ENCODE data around the gene MYOF.

DNA sequence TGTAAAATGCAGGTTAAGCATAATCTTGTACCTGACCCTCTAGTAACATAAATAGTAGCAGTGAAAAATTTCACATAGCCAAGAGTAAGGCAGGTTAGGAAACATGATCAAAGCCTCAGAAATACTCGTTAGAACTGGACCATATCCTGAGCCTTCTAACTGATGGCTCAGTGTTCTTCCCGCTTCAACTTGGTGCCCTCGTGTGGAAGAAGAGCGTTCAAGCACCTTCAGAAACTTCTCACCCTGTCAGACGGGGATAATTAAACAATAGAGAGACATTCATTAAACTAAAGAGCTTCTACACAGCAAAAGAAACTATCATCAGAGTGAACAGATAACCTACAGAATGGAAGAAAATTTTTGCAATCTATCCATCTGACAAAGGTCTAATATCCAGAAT lies 124.5 kb downstream of the MYOF start:
- TF ChIP-seq, protein P1, sequence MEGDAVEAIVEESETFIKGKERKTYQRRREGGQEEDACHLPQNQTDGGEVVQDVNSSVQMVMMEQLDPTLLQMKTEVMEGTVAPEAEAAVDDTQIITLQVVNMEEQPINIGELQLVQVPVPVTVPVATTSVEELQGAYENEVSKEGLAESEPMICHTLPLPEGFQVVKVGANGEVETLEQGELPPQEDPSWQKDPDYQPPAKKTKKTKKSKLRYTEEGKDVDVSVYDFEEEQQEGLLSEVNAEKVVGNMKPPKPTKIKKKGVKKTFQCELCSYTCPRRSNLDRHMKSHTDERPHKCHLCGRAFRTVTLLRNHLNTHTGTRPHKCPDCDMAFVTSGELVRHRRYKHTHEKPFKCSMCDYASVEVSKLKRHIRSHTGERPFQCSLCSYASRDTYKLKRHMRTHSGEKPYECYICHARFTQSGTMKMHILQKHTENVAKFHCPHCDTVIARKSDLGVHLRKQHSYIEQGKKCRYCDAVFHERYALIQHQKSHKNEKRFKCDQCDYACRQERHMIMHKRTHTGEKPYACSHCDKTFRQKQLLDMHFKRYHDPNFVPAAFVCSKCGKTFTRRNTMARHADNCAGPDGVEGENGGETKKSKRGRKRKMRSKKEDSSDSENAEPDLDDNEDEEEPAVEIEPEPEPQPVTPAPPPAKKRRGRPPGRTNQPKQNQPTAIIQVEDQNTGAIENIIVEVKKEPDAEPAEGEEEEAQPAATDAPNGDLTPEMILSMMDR (IDR thresholded peaks at IDR 0.05), result peak; percentile 83
- TF ChIP-seq ZFX (IDR thresholded peaks at IDR 0.05; ENCODE audit: borderline replicate concordance), result no peak
